K562 (cell line): ENCODE measurements around the gene LYPD4. TPM values are rescaled to one million over a fixed set of nuclear protein-coding genes. Genes with fewer than 3 reads are reported as not detected.
A peak's percentile ranks its signal among the peaks of the same experiment; 100 is the strongest.

Experiments
- EP300 ChIP-seq: IDR thresholded peaks from 2 replicates; pipeline ENCODE4 v1.6.1; 2012; ENCODE audit warnings: low read length, improper control_type of control experiment
- POLR2B ChIP-seq: fragments of 450-650 bp; IDR thresholded peaks from 2 replicates; pipeline ENCODE4 v1.6.1; 2018; ENCODE audit warnings: low read depth; ENCODE audit not compliant: partially characterized antibody
- SMC3 ChIP-seq: conservative IDR thresholded peaks from 2 replicates; pipeline ENCODE4 v1.6.1; 2011; ENCODE audit warnings: low read depth, low read length, improper control_type of control experiment; ENCODE audit not compliant: insufficient read depth
- ZFPM2 ChIP-seq: fragments of 250-450 bp; sonication (Bioruptor Pico); IDR thresholded peaks from 2 replicates; pipeline ENCODE4 v1.5.1; 2022; ENCODE audit warnings: mild to moderate bottlenecking
- ZNF143 ChIP-seq: sonication (generic); formaldehyde crosslinking; IDR thresholded peaks from 2 replicates; pipeline ENCODE4 v1.9.0; 2022; ENCODE audit warnings: mild to moderate bottlenecking, missing genetic modification reagents
- ZNF79 ChIP-seq: fragments of 250-450 bp; sonication (Bioruptor Pico); IDR thresholded peaks from 2 replicates; pipeline ENCODE4 v1.4.0; 2020; ENCODE audit warnings: low read depth, mild to moderate bottlenecking, moderate library complexity
- polyA plus RNA-seq, 8 experiments: library from polyadenylated mRNA; depleted of rRNA in 4 of 8; stranded (reverse) in 5 of 8; unstranded in 3 of 8; fragments of >200 nt; fragmentation: Nextera tagmentation in 2 of 8; fragmentation: Illumina TruSeq in 1 of 8; extraction: Ambion mirVana in 2 of 8; extraction: Trizol in 1 of 8; gene quantifications; 2 replicates each; pipeline versions ENCODE4 v1.2.1 to v1.2.3, GENCODE V29; 2011 to 2014; ENCODE audit warnings: inconsistent platforms in 1 of 8, missing spikeins in 1 of 8
- total RNA-seq, 7 experiments: library from RNA; depleted of rRNA in 6 of 7; stranded (reverse); fragments of >200 nt in 6 of 7; fragmentation: Illumina TruSeq in 2 of 7; extraction: Trizol in 2 of 7; gene quantifications; 2 replicates each; pipeline versions ENCODE4 v1.2.1 to v1.2.3, GENCODE V29; 2011 to 2021; ENCODE audit warnings: low replicate concordance in 1 of 7
- TF ChIP-seq, protein P1 (sequence below): sonication (generic); formaldehyde crosslinking; IDR thresholded peaks from 2 replicates; pipeline ENCODE4 v1.8.0; 2023; ENCODE audit warnings: missing genetic modification reagents, mild to moderate bottlenecking, borderline replicate concordance
- TF ChIP-seq, protein P2 (sequence below), 3 experiments: fragments of 200-800 bp in 1 of 3; sonication (Bioruptor generic) in 1 of 3; sonication (generic) in 1 of 3; formaldehyde crosslinking in 1 of 3; IDR thresholded peaks; 2 replicates each; pipeline versions ENCODE4 v1.6.1 to v1.8.0; 2016 to 2022; ENCODE audit warnings: mild to moderate bottlenecking in 2 of 3, missing compliant biosample characterization in 2 of 3, missing genetic modification characterization in 2 of 3, missing genetic modification reagents in 1 of 3
- TF ChIP-seq, protein P3 (sequence below), 2 experiments: fragments of 450-650 bp; IDR thresholded peaks; 2 replicates each; pipeline ENCODE4 v1.6.1; 2016
- TF ChIP-seq, protein P4 (sequence below): sonication (generic); formaldehyde crosslinking; IDR thresholded peaks from 2 replicates; pipeline ENCODE4 v1.8.0; 2023; ENCODE audit warnings: mild to moderate bottlenecking, missing genetic modification reagents
- TF ChIP-seq, protein P5 (sequence below): fragments of 250-450 bp; sonication (Bioruptor Pico); IDR thresholded peaks from 2 replicates; pipeline ENCODE4 v1.4.0; 2020

Gene LYPD4
- total and polyA plus RNA-seq, 9 of the 15 experiments (the other 6 are each of a cell fraction or from before 2014, with no cell fraction given): 0.11 TPM; not detected in 8

DNA sequence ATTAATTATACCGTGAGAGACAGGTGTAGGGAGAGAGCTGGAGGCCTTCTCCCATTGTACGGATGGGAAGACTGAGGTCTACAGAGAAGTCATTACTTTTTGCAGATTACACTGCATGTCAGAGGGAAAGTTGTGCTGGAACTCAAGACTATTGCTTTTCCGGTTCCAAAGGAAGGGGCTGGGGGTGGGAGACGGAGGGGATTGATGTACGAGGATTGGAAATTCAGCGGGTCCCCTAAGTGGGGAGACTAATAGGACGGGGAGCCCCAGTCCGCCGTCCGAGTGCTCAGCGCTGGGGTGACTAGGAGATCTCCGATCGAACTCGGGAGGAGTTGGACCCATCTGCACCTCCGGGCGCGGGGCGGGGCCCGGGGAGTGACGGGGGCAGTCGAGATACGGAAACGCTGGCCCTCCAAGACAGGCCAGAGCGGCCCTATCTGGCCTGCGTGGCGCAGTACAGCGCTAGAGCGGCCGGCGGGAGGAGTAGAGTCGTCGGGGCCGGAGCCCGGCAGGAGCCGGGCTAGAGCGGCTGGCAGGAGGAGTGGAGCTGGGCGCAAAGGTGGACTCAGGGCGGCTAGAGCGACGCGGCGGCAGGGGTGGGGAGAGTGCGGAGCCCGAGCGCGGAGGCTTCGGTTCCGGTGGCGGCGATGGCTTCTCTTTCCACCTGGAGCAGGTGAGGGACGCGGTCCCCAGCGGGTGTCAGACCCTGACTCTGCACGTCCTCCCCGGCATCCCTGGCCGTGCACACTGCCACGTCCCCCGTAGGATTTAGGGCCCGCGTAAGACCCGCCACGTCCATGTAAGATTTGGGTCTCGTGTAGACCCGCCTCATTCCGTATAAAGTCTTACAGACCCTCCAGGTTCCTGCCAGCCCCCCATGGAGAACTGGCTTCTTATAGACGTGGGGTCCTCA is 39.6 kb upstream of the LYPD4 start (continued):
- TF ChIP-seq, protein P1, sequence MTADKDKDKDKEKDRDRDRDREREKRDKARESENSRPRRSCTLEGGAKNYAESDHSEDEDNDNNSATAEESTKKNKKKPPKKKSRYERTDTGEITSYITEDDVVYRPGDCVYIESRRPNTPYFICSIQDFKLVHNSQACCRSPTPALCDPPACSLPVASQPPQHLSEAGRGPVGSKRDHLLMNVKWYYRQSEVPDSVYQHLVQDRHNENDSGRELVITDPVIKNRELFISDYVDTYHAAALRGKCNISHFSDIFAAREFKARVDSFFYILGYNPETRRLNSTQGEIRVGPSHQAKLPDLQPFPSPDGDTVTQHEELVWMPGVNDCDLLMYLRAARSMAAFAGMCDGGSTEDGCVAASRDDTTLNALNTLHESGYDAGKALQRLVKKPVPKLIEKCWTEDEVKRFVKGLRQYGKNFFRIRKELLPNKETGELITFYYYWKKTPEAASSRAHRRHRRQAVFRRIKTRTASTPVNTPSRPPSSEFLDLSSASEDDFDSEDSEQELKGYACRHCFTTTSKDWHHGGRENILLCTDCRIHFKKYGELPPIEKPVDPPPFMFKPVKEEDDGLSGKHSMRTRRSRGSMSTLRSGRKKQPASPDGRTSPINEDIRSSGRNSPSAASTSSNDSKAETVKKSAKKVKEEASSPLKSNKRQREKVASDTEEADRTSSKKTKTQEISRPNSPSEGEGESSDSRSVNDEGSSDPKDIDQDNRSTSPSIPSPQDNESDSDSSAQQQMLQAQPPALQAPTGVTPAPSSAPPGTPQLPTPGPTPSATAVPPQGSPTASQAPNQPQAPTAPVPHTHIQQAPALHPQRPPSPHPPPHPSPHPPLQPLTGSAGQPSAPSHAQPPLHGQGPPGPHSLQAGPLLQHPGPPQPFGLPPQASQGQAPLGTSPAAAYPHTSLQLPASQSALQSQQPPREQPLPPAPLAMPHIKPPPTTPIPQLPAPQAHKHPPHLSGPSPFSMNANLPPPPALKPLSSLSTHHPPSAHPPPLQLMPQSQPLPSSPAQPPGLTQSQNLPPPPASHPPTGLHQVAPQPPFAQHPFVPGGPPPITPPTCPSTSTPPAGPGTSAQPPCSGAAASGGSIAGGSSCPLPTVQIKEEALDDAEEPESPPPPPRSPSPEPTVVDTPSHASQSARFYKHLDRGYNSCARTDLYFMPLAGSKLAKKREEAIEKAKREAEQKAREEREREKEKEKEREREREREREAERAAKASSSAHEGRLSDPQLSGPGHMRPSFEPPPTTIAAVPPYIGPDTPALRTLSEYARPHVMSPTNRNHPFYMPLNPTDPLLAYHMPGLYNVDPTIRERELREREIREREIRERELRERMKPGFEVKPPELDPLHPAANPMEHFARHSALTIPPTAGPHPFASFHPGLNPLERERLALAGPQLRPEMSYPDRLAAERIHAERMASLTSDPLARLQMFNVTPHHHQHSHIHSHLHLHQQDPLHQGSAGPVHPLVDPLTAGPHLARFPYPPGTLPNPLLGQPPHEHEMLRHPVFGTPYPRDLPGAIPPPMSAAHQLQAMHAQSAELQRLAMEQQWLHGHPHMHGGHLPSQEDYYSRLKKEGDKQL (CRISPR knock-in tag): no peak
- TF ChIP-seq POLR2B: peak; percentile 82
- TF ChIP-seq, protein P2, sequence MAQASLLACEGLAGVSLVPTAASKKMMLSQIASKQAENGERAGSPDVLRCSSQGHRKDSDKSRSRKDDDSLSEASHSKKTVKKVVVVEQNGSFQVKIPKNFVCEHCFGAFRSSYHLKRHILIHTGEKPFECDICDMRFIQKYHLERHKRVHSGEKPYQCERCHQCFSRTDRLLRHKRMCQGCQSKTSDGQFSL (CRISPR knock-in tag; IDR thresholded peaks at IDR 0.05): no peak
- TF ChIP-seq, protein P2 (tag; IDR thresholded peaks at IDR 0.05): no peak
- TF ChIP-seq, protein P3, sequence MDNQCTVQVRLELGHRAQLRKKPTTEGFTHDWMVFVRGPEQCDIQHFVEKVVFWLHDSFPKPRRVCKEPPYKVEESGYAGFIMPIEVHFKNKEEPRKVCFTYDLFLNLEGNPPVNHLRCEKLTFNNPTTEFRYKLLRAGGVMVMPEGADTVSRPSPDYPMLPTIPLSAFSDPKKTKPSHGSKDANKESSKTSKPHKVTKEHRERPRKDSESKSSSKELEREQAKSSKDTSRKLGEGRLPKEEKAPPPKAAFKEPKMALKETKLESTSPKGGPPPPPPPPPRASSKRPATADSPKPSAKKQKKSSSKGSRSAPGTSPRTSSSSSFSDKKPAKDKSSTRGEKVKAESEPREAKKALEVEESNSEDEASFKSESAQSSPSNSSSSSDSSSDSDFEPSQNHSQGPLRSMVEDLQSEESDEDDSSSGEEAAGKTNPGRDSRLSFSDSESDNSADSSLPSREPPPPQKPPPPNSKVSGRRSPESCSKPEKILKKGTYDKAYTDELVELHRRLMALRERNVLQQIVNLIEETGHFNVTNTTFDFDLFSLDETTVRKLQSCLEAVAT (IDR thresholded peaks at IDR 0.05): peak; percentile 88
- TF ChIP-seq ZNF79 (CRISPR knock-in tag): no peak
- no peak for TF ChIP-seq ZNF143 (CRISPR knock-in tag)
- TF ChIP-seq ZFPM2 (CRISPR knock-in tag): 0 out of 2 replicates have a peak, but pooled peaks have one; percentile 53
- TF ChIP-seq, protein P4, sequence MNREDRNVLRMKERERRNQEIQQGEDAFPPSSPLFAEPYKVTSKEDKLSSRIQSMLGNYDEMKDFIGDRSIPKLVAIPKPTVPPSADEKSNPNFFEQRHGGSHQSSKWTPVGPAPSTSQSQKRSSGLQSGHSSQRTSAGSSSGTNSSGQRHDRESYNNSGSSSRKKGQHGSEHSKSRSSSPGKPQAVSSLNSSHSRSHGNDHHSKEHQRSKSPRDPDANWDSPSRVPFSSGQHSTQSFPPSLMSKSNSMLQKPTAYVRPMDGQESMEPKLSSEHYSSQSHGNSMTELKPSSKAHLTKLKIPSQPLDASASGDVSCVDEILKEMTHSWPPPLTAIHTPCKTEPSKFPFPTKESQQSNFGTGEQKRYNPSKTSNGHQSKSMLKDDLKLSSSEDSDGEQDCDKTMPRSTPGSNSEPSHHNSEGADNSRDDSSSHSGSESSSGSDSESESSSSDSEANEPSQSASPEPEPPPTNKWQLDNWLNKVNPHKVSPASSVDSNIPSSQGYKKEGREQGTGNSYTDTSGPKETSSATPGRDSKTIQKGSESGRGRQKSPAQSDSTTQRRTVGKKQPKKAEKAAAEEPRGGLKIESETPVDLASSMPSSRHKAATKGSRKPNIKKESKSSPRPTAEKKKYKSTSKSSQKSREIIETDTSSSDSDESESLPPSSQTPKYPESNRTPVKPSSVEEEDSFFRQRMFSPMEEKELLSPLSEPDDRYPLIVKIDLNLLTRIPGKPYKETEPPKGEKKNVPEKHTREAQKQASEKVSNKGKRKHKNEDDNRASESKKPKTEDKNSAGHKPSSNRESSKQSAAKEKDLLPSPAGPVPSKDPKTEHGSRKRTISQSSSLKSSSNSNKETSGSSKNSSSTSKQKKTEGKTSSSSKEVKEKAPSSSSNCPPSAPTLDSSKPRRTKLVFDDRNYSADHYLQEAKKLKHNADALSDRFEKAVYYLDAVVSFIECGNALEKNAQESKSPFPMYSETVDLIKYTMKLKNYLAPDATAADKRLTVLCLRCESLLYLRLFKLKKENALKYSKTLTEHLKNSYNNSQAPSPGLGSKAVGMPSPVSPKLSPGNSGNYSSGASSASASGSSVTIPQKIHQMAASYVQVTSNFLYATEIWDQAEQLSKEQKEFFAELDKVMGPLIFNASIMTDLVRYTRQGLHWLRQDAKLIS (CRISPR knock-in tag): no peak; the same call in 1 of the 2 replicates
- TF ChIP-seq SMC3: 0 out of 2 replicates have a peak, but pooled peaks have one; percentile 9
- TF ChIP-seq, protein P5, sequence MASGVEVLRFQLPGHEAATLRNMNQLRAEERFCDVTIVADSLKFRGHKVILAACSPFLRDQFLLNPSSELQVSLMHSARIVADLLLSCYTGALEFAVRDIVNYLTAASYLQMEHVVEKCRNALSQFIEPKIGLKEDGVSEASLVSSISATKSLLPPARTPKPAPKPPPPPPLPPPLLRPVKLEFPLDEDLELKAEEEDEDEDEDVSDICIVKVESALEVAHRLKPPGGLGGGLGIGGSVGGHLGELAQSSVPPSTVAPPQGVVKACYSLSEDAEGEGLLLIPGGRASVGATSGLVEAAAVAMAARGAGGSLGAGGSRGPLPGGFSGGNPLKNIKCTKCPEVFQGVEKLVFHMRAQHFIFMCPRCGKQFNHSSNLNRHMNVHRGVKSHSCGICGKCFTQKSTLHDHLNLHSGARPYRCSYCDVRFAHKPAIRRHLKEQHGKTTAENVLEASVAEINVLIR (CRISPR knock-in tag): 0 out of 2 replicates have a peak, but pooled peaks have one; percentile 19
- TF ChIP-seq EP300: no peak
